Ammon's horn (tissue), 1 donor: Measurements from ENCODE around the gene LHX4.

Experiments used
- DNase-seq: peaks from one replicate; pipeline ENCODE4 v3.0.0-alpha.2; 2016; ENCODE audit warnings: low spot score

The LHX4 gene

DNA sequence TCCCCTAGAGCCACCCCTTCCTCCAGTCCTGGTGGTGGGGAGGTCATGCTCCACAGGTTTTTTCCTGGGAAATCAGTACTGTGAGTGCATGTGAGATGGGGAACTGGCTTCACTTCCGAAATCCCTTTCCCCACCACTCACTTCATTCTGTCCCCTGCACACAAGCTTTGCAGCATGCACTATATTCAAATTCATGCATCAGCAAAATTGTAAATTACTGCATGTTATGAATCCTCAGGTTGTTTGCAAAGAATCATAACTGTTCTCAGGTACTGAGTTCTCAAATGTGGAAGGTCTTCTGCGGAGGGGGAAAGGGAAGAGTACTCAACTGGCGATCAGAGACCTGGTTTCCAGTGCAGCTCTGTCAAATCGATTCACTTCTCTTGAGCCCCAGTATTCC lies 42.3 kb downstream of the LHX4 start:
- DNase-seq: no peak

DNA sequence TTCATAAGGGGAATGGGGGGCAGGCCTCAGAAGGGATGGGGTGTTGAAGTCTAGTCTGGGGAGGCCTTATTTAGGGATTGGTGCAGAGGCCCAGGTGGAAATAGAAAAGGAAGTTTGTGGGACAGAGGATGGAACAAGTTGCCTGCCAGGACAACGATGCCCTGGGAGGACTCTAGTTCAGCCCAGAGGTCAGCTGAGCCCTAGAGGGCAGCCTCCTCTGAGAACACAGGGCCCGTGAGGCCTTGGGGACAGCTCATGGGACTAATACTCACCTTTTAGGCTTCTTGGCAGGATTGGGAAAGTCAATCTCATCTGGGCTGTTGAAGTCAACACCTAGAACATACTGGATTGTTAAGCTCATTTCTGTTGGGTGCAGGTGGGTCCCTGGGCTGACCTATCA lies 43.0 kb downstream of the LHX4 start:
- no peak for DNase-seq

DNA sequence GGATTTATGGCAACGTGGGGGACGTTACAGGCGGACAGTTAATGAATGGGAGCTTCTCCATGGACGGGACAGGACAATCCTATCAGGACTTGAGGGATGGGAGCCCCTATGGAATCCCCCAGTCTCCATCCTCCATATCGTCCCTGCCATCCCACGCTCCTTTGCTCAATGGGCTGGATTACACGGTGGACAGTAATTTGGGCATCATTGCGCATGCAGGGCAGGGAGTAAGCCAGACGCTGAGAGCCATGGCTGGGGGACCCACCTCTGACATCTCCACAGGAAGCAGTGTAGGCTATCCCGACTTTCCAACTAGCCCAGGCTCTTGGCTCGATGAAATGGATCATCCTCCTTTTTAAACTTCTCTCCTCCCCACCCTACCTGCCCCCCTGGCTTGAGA lies 44.2 kb downstream of the LHX4 start:
- no peak for DNase-seq

DNA sequence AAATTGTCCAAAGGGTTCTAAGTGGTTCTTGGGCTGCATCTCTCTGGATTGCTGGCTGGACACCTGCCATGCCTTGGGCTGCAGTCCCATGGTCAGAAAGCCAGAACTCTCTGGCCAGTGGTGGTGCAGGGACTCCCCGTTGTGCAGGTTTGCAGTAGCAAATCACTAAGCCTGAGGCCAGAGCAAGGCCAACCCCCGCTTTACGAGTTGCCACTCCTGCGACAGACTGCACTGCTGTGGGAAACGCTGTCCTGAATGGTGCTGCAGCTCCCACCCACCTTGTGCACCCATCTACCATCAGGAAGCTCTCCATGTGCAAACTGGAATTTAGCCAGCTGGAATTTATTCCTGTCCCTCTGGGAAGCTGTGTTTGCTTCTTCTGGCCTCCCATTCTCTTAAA lies 45.7 kb downstream of the LHX4 start:
- no peak for DNase-seq

DNA sequence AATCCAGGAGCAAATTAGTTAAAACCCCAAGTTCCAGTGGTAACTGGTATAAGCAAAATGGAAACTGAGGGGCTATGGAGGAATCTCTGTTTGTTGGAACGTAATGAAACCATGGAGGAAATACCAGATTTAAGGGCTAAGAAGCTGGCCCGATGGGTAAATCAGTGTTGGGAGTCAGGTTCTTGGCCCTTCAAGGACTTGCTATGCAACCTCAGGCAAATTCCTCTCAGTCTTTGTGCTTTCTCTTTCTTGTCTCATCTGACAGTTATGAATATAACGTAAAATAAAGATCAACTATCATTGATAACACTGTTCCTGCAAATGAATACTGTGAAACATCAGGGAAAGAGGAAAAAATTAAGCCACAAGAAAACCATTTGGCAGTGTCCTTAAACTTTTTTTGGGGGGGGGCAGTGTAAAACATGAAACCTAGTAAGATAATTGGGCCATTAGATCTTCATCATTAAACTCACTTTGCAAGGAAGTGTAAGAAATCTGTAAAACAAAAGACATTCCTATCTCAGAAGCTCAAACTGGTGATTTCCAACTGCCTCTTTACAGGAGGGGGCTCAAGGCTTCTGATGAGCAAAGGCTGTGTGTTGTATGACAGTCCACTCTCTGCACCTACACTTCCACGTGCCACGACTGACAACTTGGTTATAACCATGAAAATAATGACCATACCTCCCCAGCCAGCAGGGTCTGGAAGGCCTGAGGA lies 47.6 kb downstream of the LHX4 start:
- no peak for DNase-seq

DNA sequence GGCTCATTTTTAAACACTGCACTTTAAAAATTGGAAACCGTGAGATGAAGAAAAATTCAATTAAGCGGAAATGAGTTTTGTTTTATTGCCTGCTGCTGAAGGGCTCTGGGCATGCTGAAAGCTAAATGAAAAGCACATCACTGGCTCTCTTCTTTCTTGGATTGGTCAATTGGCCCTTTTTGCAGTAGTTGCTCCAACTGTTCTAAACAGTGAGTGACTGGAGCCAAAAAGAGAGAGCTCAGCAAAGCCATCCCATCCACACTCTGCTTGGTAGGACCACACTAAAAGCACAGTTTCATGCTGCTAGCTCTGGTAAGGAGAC lies 48.1 kb downstream of the LHX4 start:
- DNase-seq: no peak

DNA sequence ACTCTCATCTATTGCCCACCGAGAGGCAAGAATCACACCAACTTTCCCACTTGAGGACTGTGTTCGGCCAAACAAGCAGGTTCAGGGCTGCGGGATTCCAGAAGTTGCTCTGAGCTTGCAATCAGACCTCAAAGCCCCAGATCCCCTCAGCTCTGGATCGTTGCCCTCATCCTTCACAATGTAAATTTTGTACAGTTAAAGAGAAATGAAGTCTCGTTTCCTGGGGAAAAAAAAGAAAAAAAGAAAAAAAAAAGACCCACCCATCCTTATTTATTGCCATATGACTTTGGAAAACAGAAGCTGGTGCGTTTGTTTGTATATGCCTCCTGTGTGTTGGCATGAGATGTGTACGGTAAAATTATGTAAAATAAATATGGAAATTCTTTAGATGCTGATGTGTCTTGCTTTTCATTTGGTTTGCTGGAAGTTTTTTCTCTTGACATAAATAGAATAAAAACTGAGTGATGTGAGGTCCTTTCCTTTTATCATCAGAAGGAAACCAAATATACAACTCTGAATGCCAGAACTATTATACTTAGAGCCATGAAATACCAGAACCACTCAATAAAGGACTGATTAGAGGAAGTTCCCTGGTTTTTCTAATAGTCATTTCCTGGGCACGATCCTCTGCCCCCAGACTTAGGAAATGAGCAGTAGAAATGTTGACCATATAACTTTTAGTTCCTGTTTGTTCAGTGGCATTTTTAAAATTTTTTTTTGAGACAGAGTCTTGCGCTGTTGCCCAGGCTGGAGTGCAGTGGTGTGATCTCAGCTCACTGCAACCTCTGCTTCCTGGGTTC lies 48.7 kb downstream of the LHX4 start:
- no peak for DNase-seq

DNA sequence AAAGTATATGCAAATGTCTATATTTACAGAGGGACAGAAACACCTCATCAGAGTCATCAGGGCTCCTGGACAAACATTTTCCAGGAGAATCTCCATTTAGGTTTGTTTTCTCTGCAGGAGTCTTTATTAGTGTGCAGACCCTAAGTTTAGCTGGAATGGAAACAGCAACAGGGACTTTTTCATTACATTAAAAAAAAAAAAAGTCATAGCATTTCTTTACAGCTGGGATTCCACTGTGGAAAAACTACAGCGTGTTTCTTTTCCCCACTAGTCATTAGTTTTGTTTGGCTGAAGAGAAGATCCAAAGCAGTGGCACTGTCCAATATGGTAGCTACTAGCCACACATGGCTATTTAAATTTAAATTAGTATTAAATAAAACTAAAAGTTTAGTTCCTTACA lies 49.6 kb downstream of the LHX4 start:
- DNase-seq: no peak

DNA sequence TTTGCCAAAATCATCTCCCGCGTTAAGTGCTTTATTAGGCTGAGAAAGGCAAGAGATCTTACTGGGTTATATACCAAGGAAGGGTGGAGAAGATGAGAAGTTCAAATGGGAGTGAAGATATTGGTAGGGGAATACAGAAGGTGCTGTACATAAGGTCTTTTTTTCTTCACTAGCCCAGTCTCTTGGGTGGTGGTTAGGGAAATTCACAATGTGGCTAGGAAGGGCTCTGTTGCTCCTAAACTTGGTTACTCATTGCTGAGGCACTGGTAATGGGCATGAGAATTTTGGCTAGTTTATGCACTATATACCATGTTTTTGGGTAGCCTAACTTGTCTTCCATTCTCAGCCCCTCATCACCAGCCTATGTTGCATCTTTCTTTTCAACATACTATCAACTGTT lies 50.6 kb downstream of the LHX4 start:
- DNase-seq: no peak

DNA sequence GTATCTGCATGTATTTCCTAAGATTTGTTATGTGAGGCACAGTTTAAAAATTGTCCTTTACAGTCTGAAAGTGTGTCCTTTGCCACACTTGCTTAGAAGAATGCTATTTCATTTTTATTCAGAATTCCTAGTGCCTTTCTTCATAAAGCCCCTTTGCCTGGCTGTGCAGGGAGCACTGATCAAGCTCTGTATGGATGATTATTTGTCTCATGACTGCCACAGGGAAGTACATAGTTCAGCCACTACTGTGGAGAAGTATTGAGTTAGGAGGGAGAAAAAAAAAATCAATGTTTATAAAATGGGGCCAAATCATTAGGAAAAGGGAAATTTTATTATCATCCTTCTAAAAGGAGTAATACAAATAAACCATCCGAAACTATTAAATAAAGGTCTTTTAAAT lies 51.4 kb downstream of the LHX4 start:
- no peak for DNase-seq

DNA sequence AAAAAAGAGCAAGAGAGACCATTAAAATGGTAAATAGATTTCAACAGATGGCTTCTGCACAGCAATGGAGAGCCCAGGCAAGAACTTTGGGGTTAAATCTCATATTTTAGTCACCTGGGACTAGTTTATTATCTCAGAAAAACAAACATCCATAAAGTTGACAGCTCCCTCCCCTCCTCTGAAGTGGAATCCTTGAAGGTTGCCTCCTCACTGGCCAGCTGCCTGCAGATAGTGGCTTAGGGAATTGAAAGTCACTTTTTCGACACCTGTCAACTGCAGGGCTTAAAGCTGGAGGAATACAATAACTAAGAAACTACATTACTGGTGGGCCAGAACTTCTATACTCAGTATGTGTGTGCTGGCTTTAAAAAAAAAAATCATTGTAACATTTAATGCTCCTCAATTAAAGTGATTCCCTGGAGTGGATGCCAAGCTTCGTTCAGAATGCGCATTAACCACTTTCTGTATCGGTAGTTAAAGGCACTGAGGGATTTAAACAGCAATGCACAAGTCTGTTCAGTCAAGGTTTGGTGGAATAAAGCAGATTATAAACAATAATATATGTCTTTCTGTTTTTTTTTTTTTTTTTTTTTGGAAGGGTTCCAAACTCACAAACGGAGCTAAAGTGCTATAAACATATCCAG lies 52.5 kb downstream of the LHX4 start:
- no peak for DNase-seq

DNA sequence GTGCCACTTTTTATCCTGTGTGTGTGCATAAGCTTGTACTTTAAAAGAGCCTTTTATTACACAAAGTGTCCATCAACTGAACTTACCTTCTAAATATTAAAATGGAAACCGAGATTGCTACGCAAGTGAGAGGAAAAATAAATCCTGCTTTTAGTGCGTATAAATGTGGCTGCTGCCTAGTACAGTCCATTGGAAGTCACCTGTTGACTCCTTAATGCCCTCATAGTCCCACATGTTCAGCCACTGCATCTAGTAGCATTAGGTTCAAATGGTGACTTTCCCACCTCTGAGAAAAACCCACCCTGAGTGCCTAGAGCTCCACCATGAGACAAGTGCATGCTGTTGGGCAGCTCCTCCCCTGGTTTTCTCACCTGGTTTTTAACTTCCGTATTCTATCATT lies 53.0 kb downstream of the LHX4 start:
- DNase-seq: no peak

DNA sequence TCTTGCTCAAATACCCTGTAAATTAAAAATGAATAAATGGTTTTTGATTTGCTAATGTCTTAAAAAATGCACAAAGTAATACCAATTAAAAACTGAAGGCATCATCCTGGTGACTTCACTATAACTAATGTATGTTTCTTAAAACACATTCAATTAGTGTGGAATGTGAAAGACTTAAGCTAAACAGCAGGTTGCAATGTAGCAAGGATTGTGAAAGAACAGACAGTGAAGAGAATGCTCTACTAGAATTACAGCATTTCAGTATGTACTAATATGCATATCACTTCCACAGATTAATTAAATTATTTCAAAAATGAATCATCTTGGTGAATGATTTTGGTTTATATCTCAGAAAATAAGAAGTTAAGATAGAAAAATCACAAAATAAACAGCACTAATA lies 56.4 kb downstream of the LHX4 start:
- DNase-seq: no peak

DNA sequence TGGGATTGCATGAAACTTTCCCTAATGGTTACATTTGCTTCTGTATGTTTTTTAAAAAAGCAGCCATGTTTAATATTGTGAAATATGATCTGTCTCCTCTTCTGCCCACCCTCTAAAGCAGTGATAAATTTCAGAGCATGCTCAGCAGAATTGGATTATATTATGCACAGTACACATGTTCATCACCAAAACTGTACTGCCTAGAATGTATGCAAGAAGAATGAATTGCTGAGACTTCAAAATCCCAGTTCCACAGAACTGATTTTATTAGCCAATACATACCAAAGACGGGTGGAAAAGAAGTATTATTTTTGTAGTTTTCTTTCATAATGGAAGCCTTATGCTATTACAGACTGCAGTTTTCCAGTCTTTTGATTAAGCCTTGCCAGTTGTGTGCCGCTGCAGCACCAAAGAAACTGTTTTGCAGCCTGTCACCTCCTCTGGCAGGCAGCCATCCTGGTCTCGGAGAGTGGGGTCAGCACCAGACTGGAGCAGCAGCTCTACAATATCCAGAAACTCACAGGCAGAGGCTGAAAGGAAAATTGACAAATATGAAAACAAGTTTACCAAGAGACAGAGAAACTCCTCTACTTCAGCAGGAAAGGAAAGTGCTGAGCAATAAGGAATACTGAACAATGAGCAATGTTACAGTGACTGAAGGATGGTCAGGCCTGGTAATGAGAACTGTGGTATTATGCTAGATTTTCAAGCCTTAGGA lies 58.1 kb downstream of the LHX4 start:
- DNase-seq: no peak

DNA sequence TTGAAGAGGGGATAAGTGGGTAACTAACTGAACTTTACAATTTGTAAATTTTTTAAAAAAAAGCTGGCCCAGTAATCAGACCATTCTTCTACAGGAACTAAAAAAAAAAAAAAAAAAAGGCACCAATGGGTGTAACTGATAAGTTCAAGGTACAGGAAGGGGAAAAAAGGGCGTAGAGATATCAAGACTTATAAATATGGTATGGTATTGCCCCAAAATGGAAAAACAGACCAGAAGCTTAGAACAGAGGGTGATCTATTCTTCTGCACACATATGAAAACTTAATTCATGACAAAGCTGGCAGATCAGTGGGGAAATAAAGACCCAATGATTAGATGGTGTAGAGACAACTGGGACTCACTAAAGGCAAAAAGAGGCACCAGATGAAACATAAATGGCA lies 58.9 kb downstream of the LHX4 start:
- no peak for DNase-seq

DNA sequence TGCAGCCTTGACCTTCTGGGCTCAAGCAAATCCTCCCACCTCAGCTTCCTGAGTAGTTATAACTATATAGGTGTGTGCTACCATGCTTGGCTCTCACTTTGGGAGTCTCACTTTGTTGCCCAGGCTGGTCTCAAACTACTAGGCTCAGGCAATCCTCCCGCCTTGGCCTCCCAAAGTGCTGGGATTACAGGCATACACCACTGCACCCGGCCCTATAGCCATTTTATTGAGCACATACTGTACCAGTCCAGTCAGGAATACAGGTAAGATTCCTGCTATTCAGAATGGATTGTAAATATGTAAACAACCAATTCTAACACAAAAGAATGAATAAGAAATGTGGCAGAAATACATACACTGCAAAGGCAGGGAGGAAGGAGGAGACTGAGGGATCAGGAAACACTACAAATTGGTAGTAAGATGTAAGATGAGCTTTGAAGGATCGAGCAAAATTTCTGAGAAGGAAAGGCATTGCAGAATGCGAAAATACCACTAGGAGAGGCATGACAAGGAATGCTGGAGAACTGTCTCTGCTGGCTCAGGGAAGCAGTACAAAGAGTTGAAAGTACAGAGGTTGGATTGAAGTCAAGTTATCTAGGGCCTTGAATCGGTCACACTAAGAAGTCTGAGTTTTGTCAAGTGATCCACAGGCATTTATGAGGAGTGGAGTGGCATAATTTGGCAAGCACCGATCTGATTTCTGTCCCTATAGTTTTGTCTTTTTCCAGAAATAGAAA lies 60.4 kb downstream of the LHX4 start:
- no peak for DNase-seq

DNA sequence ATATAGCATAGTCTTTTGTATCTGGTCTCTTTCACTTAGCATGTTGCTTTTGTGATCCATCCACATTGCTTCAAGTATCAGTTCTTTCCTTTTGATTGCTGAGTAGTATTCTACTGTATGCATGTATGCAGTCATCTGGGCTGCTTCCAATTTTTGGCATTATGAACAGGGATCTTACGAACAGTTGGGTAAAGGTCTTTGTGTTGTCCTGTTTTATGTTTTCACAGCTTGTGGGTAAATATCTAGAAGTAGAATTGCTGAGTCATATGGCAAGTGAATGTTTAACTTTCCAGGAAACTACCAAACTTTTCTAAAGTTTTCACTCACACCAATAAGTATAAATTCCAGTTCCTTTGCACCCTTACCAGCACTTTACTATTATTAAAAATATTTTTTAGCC lies 60.9 kb downstream of the LHX4 start:
- DNase-seq: no peak

DNA sequence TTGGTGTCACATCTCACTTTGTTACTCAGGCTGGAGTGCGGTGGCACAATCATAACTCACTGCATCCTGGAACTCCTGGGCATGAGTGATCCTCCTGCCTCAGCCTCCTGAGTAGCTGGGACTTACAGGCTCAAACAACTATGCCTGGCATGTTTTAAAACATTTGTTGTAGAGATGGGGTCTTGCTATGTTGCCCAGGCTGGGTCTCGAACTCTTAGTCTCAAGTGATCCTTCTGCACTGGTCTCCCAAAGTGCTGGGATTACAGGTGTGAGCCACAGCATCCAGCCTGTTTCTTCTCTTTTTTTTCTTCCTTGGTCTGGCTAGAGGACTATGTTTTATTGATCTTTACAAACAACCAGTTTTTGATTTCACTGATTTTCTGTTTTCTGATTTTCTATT lies 64.6 kb downstream of the LHX4 start:
- no peak for DNase-seq

DNA sequence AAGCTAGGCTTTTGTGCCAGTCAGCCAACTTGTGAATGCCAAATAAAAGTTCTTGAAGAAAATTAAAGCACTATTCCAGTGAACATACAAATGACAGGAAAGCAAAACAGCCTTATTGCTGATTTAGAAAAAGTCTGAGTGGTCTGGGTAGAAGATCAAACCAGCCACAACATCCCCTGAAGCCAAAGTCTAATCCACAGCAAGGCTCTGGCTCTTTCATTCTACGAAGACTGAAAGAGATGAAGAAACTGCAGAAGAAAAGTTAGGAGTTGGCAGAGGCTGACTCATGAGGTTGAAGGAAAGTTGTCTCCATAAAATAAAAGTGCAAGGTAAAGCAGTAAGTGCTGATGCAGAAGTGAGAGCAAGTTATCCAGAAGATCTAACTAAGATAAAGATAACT lies 65.9 kb downstream of the LHX4 start:
- no peak for DNase-seq

DNA sequence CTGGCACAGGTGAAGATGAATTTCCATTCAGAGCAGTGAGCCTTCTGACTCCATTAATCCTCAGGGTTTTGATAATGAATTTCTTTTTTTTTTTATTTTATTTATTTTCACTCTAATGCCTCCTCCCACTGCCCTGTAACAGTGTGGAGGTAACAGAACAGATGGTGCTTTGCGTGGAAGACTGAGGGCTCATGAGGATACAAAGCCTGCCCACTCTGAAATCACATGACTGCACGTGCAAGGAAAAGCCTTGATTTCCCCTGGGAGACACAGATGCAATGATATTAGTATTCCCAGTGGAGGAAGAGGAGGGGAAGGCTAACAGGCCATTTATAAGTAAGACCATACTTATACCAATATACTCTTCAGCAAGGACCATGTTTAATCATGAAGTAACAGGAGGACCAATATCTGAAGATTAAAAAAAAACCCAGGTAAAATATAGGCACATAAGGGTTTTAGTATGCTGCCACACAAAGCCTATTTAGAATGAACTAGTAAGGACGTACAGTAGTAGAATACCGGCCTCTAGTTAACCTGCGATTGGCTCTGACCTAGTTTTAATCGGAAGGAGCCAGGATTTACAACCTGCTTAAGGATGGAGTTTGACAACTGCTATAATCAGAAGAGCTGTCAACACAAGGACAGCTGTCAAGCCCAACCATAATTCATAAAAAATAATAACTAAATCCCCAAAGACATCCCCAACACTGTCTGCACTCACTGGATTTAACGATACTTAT lies 69.6 kb downstream of the LHX4 start:
- DNase-seq: no peak

DNA sequence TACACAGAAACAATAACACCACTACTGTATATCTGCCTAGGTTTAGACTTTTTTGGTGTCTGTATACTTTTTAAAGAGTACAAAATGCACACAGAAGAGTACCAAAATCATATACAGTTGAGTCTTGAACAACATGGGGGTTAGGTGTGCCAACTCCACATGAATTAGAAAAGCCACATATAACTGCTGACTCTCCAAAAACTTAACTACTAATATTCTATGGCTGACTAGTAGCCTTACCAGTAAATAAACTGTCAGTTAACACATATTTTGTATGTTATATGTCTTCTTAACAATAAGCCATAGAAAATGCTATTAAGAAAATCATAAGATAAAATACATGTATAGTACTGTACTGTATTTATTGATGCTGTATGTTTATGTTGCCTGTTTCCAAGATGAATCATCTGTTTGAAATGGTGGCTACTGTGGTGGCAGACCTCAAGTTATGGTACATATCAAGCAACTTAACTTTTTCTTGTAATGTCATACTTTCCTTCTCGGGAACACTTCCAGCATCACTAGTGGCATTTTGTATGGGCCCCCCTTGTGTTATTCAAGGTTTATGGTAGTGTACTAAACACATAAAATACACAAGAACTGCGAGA lies 71.2 kb downstream of the LHX4 start:
- no peak for DNase-seq
